GM23338 (cell line): ENCODE data around the gene NAAA. TPM values are rescaled to one million over a fixed set of nuclear protein-coding genes. Genes with fewer than 3 reads are reported as not detected.

Source experiments
- ATAC-seq: fragments of 200-7000 bp; cut with Tn5 transposase; 3 replicates; pipeline ENCODE4 v1.9.1; 2020
- DNase-seq: peaks from one replicate; pipeline ENCODE4 v3.0.0-alpha.2; 2015; ENCODE audit warnings: low spot score
- H2AFZ ChIP-seq: fragments of 200-600 bp; sonication (generic); 2 replicates; pipeline ENCODE4 v1.8.0; 2016; ENCODE audit warnings: antibody characterized with exemption, mild to moderate bottlenecking, moderate library complexity
- H3F3A ChIP-seq: fragments of 200-600 bp; sonication (generic); replicated peaks from 2 replicates; pipeline ENCODE4 v1.8.0; 2017; ENCODE audit warnings: antibody characterized with exemption, mixed run types, low read depth
- H3K27ac ChIP-seq: fragments of 200-600 bp; sonication (generic); 2 replicates; pipeline ENCODE4 v1.6.1; 2016; ENCODE audit warnings: low read depth
- H3K27me3 ChIP-seq: fragments of 200-600 bp; sonication (generic); 2 replicates; pipeline ENCODE4 v1.8.0; 2016; ENCODE audit warnings: mild to moderate bottlenecking, mixed run types, moderate library complexity; ENCODE audit not compliant: insufficient read depth
- H3K36me3 ChIP-seq: fragments of 200-600 bp; sonication (generic); 2 replicates; pipeline ENCODE4 v1.8.0; 2016; ENCODE audit warnings: mild to moderate bottlenecking; ENCODE audit not compliant: insufficient read depth
- H3K4me1 ChIP-seq: fragments of 200-600 bp; sonication (generic); 2 replicates; pipeline ENCODE4 v1.8.0; 2016; ENCODE audit warnings: mild to moderate bottlenecking, moderate library complexity; ENCODE audit not compliant: insufficient read depth
- H3K4me2 ChIP-seq: fragments of 200-600 bp; sonication (generic); 2 replicates; pipeline ENCODE4 v1.7.1; 2017; ENCODE audit warnings: mixed run types
- H3K4me3 ChIP-seq: fragments of 200-600 bp; sonication (generic); 2 replicates; pipeline ENCODE4 v1.6.1; 2016; ENCODE audit warnings: mixed run types
- H3K79me2 ChIP-seq: fragments of 200-600 bp; sonication (generic); replicated peaks from 2 replicates; pipeline ENCODE4 v1.8.0; 2017; ENCODE audit warnings: mild to moderate bottlenecking; ENCODE audit not compliant: insufficient read depth
- H3K9me2 ChIP-seq: fragments of 200-600 bp; sonication (generic); 2 replicates; pipeline ENCODE4 v1.8.0; 2017; ENCODE audit not compliant: insufficient read depth
- H4K20me1 ChIP-seq: fragments of 200-600 bp; sonication (generic); replicated peaks from 2 replicates; pipeline ENCODE4 v1.8.0; 2017; ENCODE audit warnings: mild to moderate bottlenecking; ENCODE audit not compliant: insufficient read depth
- H3K27ac Mint-ChIP-seq: 2 replicates; pipeline ENCODE4 v1.8.0; 2020; ENCODE audit warnings: inconsistent platforms, mild to moderate bottlenecking, moderate library complexity, mixed read lengths
- H3K27me3 Mint-ChIP-seq: 3 replicates; pipeline ENCODE4 v1.8.0; 2022; ENCODE audit warnings: low read depth, mild to moderate bottlenecking, moderate library complexity, mixed read lengths, inconsistent platforms; ENCODE audit not compliant: insufficient read depth, poor library complexity
- H3K36me3 Mint-ChIP-seq: 3 replicates; pipeline ENCODE4 v1.8.0; 2021; ENCODE audit warnings: low read depth, mild to moderate bottlenecking, inconsistent platforms, moderate library complexity, mixed read lengths
- H3K4me1 Mint-ChIP-seq: 3 replicates; pipeline ENCODE4 v1.8.0; 2020; ENCODE audit warnings: mild to moderate bottlenecking, inconsistent platforms, mixed read lengths
- H3K4me3 Mint-ChIP-seq: 3 replicates; pipeline ENCODE4 v1.8.0; 2021; ENCODE audit warnings: moderate library complexity, mild to moderate bottlenecking, inconsistent platforms, mixed read lengths
- H3K9me3 Mint-ChIP-seq: 3 replicates; pipeline ENCODE4 v1.8.0; 2020; ENCODE audit warnings: moderate library complexity, mild to moderate bottlenecking, inconsistent platforms, mixed read lengths
- CREB1 ChIP-seq: fragments of 250-450 bp; sonication (Bioruptor Pico); IDR thresholded peaks from 2 replicates; pipeline ENCODE4 v1.5.0; 2020; ENCODE audit warnings: low read depth, mild to moderate bottlenecking, moderate library complexity
- CTCF ChIP-seq, 2 experiments: fragments of 200-600 bp in 1 of 2; sonication (generic) in 1 of 2; conservative IDR thresholded peaks; 2 replicates each; pipeline versions ENCODE4 v1.5.1 to v1.6.1; 2016 to 2017; ENCODE audit warnings: antibody characterized with exemption in 2 of 2, low read depth in 2 of 2, mild to moderate bottlenecking in 2 of 2, moderate library complexity in 1 of 2
- ETS1 ChIP-seq: IDR thresholded peaks from 2 replicates; pipeline ENCODE4 v1.6.1; 2016; ENCODE audit warnings: antibody characterized with exemption
- EZH2 ChIP-seq: fragments of 200-600 bp; sonication (generic); IDR thresholded peaks from one replicate; pipeline ENCODE4 v1.8.0; 2017; ENCODE audit warnings: antibody characterized with exemption, mild to moderate bottlenecking, low read depth; ENCODE audit not compliant: unreplicated experiment
- EZH2phosphoT487 ChIP-seq: fragments of 200-600 bp; sonication (generic); IDR thresholded peaks from one replicate; pipeline ENCODE4 v1.8.1; 2018; ENCODE audit warnings: antibody characterized with exemption; ENCODE audit not compliant: unreplicated experiment
- JUNB ChIP-seq: IDR thresholded peaks from one replicate; pipeline ENCODE4 v1.6.1; 2016; ENCODE audit warnings: antibody characterized with exemption; ENCODE audit not compliant: unreplicated experiment
- NANOG ChIP-seq: IDR thresholded peaks from 2 replicates; pipeline ENCODE4 v1.6.1; 2016; ENCODE audit warnings: antibody characterized with exemption, borderline replicate concordance
- POLR2AphosphoS5 ChIP-seq: IDR thresholded peaks from 2 replicates; pipeline ENCODE4 v1.6.1; 2016; ENCODE audit warnings: antibody characterized with exemption, low read depth
- REST ChIP-seq: IDR thresholded peaks from one replicate; pipeline ENCODE4 v1.6.1; 2018; ENCODE audit warnings: antibody characterized with exemption; ENCODE audit not compliant: unreplicated experiment
- STAT1 ChIP-seq: IDR thresholded peaks from one replicate; pipeline ENCODE4 v1.6.1; 2016; ENCODE audit warnings: antibody characterized with exemption; ENCODE audit not compliant: unreplicated experiment
- ZNF114 ChIP-seq: fragments of 250-450 bp; sonication (Bioruptor Pico); IDR thresholded peaks from 2 replicates; pipeline ENCODE4 v1.5.0; 2020; ENCODE audit warnings: mild to moderate bottlenecking, moderate library complexity
- ZNF331 ChIP-seq: fragments of 250-450 bp; sonication (Bioruptor Pico); IDR thresholded peaks from 2 replicates; pipeline ENCODE4 v1.5.0; 2020; ENCODE audit warnings: low read depth, mild to moderate bottlenecking, moderate library complexity
- polyA plus RNA-seq: library from polyadenylated mRNA; unstranded; fragments of >200 nt; fragmentation: Nextera tagmentation; extraction: Ambion mirVana; gene quantifications from 2 replicates; pipeline ENCODE4 v1.2.1, GENCODE V29; 2016
- total RNA-seq: library from RNA; depleted of rRNA; stranded (reverse); fragments of >200 nt; shearing (Covaris generic); gene quantifications from 2 replicates; pipeline ENCODE4 v1.2.3, GENCODE V29; 2014

Gene NAAA
- total and polyA plus RNA-seq, 2 experiments from 2014 or later: 13.2 to 36.6 TPM

GRCh38 chr4:75922588-75922987, 18.2 kb downstream of the NAAA start:
- no peaks in the 10 kb centered on the region for H3K27me3 ChIP-seq
- H3K4me1 Mint-ChIP-seq: peaks cover 22% of the 10 kb centered on the region
- ATAC-seq (no peak), DNase-seq (no peak)
- no peaks in the 10 kb centered on the region for H3K36me3 ChIP-seq
- no peaks in the 10 kb centered on the region for H3K9me3 Mint-ChIP-seq
- no peaks in the 10 kb centered on the region for H3K79me2 ChIP-seq
- no peak overlapping the region for H3K27ac Mint-ChIP-seq
- H3K27ac ChIP-seq: no peak overlapping the region
- peaks cover 51% of the 10 kb centered on the region for H3K36me3 Mint-ChIP-seq
- no peak overlapping the region for H3K4me2 ChIP-seq
- H3K27me3 Mint-ChIP-seq: peaks cover 7% of the 10 kb centered on the region
- H3K9me2 ChIP-seq: 0 out of 2 replicates have a peak, but pooled peaks cover 3% of the 10 kb centered on the region
- H3F3A ChIP-seq: 0 out of 2 replicates have a peak, but pooled peaks cover 4% of the 10 kb centered on the region
- TF ChIP-seq ZNF114 (CRISPR knock-in tag): no peak
- no peak for TF ChIP-seq STAT1
- TF ChIP-seq POLR2AphosphoS5: no peak
- no peak for TF ChIP-seq EZH2
- no peak for TF ChIP-seq REST
- TF ChIP-seq JUNB: no peak
- no peak for TF ChIP-seq ETS1
- TF ChIP-seq CREB1 (CRISPR knock-in tag): no peak
- TF ChIP-seq EZH2phosphoT487: no peak
- TF ChIP-seq NANOG: no peak
- H3K4me3 Mint-ChIP-seq: no peak overlapping the region
- no peak overlapping the region for H3K4me3 ChIP-seq
- H4K20me1 ChIP-seq: no peaks in the 10 kb centered on the region
- H2AFZ ChIP-seq: no peak overlapping the region
- H3K4me1 ChIP-seq: peaks cover 10% of the 10 kb centered on the region

- no peak for DNase-seq
- Mint-ChIP-seq H3K9me3 (no peaks in the 10 kb centered on the region), H3K4me3 (no peak overlapping the region), H3K36me3 (peaks cover 51% of the 10 kb centered on the region), H3K27ac (no peak overlapping the region), H3K4me1 (peaks cover 22% of the 10 kb centered on the region), H3K27me3 (peaks cover 7% of the 10 kb centered on the region)
- no peak overlapping the region for H3K27ac ChIP-seq
- no peaks in the 10 kb centered on the region for H3K79me2 ChIP-seq
- H3F3A ChIP-seq: 0 out of 2 replicates have a peak, but pooled peaks cover 4% of the 10 kb centered on the region
- no peaks in the 10 kb centered on the region for H3K36me3 ChIP-seq
- H2AFZ ChIP-seq: no peak overlapping the region
- H3K4me2 ChIP-seq: no peak overlapping the region
- H4K20me1 ChIP-seq: no peaks in the 10 kb centered on the region
- H3K4me1 ChIP-seq: peaks cover 10% of the 10 kb centered on the region
- H3K9me2 ChIP-seq: 0 out of 2 replicates have a peak, but pooled peaks cover 3% of the 10 kb centered on the region
- no peak for ATAC-seq
- no peaks in the 10 kb centered on the region for H3K27me3 ChIP-seq
- no peak overlapping the region for H3K4me3 ChIP-seq
- TF ChIP-seq ZNF331 (CRISPR knock-in tag) (no peak), EZH2phosphoT487 (no peak), JUNB (no peak), CTCF (conservative IDR thresholded peaks at IDR 0.05; ENCODE audit: low read depth in 2 of 2) (no peak), STAT1 (no peak), ZNF114 (CRISPR knock-in tag) (no peak), ETS1 (no peak), EZH2 (no peak)
These were observed 18.9 kb downstream of the NAAA start for GRCh38 chr4:75921910-75922309.
